Neural progenitor cell (in vitro differentiated cells): ENCODE measurements around the gene UPF3B.

ENCODE experiments used
- EZH2phosphoT487 ChIP-seq: fragments of 200-600 bp; sonication (generic); IDR thresholded peaks from 2 replicates; pipeline ENCODE4 v1.6.1; 2017; ENCODE audit warnings: antibody characterized with exemption
- TF ChIP-seq, protein P1 (sequence below): fragments of 200-600 bp; sonication (generic); IDR thresholded peaks from 2 replicates; pipeline ENCODE4 v1.5.1; 2017; ENCODE audit warnings: antibody characterized with exemption, mild to moderate bottlenecking

- no peak for TF ChIP-seq EZH2phosphoT487
- TF ChIP-seq, protein P1, sequence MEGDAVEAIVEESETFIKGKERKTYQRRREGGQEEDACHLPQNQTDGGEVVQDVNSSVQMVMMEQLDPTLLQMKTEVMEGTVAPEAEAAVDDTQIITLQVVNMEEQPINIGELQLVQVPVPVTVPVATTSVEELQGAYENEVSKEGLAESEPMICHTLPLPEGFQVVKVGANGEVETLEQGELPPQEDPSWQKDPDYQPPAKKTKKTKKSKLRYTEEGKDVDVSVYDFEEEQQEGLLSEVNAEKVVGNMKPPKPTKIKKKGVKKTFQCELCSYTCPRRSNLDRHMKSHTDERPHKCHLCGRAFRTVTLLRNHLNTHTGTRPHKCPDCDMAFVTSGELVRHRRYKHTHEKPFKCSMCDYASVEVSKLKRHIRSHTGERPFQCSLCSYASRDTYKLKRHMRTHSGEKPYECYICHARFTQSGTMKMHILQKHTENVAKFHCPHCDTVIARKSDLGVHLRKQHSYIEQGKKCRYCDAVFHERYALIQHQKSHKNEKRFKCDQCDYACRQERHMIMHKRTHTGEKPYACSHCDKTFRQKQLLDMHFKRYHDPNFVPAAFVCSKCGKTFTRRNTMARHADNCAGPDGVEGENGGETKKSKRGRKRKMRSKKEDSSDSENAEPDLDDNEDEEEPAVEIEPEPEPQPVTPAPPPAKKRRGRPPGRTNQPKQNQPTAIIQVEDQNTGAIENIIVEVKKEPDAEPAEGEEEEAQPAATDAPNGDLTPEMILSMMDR: no peak
Measured at GRCh38 chrX:119833905-119834304, 18.9 kb downstream of the UPF3B start.
